ENCODE measurements around the gene TMED10.

GRCh38 chr14:75185251-75186040 is 9.0 kb upstream of the TMED10 start:
- TF ChIP-seq POLR2A (IDR thresholded peaks at IDR 0.05) (no peak), CTCF (IDR thresholded peaks at IDR 0.05) (no peak)
